ENCODE results near the gene PRSS27. TPM values are rescaled to one million over a fixed set of nuclear protein-coding genes. Genes with fewer than 3 reads are reported as not detected.
"Not testable (repeated sequence)": the region's sequence is repeated elsewhere in the genome, so short reads cannot be mapped to it uniquely, and the experiment has no call there.

The PRSS27 gene
- total RNA-seq, 1 donor from 2014 or later = 7.7 TPM

- Mint-ChIP-seq H3K27me3 (ENCODE audit: low read depth) (no peaks in the 10 kb centered on the region), H3K4me1 (no peaks in the 10 kb centered on the region), H3K27ac (no peak overlapping the region), H3K36me3 (peaks cover 4% of the 10 kb centered on the region), H3K9me3 (no peaks in the 10 kb centered on the region), H3K4me3 (no peak overlapping the region)
- no peak for TF ChIP-seq CTCF (IDR thresholded peaks at IDR 0.05; ENCODE audit: unreplicated experiment)
- no peak for DNase-seq (ENCODE audit: low spot score in 2 of 2, unreplicated experiment in 2 of 2)
Observed at GRCh38 chr16:2692251-2692947, 27.6 kb downstream of the PRSS27 start.

GRCh38 chr16:2691491-2692248, 28.4 kb downstream of the PRSS27 start:
- peaks cover 4% of the 10 kb centered on the region for H3K36me3 Mint-ChIP-seq
- no peak for DNase-seq (ENCODE audit: low spot score in 2 of 2, unreplicated experiment in 2 of 2)
- no peaks in the 10 kb centered on the region for H3K9me3 Mint-ChIP-seq
- H3K27ac Mint-ChIP-seq = no peak overlapping the region
- no peak overlapping the region for H3K4me3 Mint-ChIP-seq
- no peaks in the 10 kb centered on the region for H3K4me1 Mint-ChIP-seq
- no peaks in the 10 kb centered on the region for H3K27me3 Mint-ChIP-seq (ENCODE audit: low read depth)
- TF ChIP-seq CTCF (IDR thresholded peaks at IDR 0.05; ENCODE audit: unreplicated experiment) = no peak

- no peak for TF ChIP-seq CTCF (IDR thresholded peaks at IDR 0.05; ENCODE audit: unreplicated experiment)
- no peaks in the 10 kb centered on the region for H3K27me3 Mint-ChIP-seq (ENCODE audit: low read depth)
- DNase-seq (ENCODE audit: low spot score in 2 of 2, unreplicated experiment in 2 of 2) = no peak
- H3K36me3 Mint-ChIP-seq = peaks cover 4% of the 10 kb centered on the region
- no peaks in the 10 kb centered on the region for H3K9me3 Mint-ChIP-seq
- no peak overlapping the region for H3K4me3 Mint-ChIP-seq
- no peak overlapping the region for H3K27ac Mint-ChIP-seq
- no peaks in the 10 kb centered on the region for H3K4me1 Mint-ChIP-seq
Observed at GRCh38 chr16:2690852-2691251, 29.2 kb downstream of the PRSS27 start.

GRCh38 chr16:2689968-2690801, 29.8 kb downstream of the PRSS27 start:
- no peaks in the 10 kb centered on the region for H3K27me3 Mint-ChIP-seq (ENCODE audit: low read depth)
- no peaks in the 10 kb centered on the region for H3K9me3 Mint-ChIP-seq
- H3K4me3 Mint-ChIP-seq = no peak overlapping the region

GRCh38 chr16:2689422-2689821, 30.6 kb downstream of the PRSS27 start:
- not testable (repeated sequence) for DNase-seq (ENCODE audit: low spot score in 2 of 2, unreplicated experiment in 2 of 2); H3K4me1 Mint-ChIP-seq; H3K27ac Mint-ChIP-seq; H3K36me3 Mint-ChIP-seq; H3K9me3 Mint-ChIP-seq; H3K4me3 Mint-ChIP-seq; H3K27me3 Mint-ChIP-seq (ENCODE audit: low read depth)

More at GRCh38 chr16:2689968-2690801, 29.8 kb downstream of the PRSS27 start:
- H3K4me1 Mint-ChIP-seq = no peaks in the 10 kb centered on the region
- DNase-seq (ENCODE audit: low spot score in 2 of 2, unreplicated experiment in 2 of 2) = no peak
- no peak for TF ChIP-seq CTCF (IDR thresholded peaks at IDR 0.05; ENCODE audit: unreplicated experiment)
- peaks cover 4% of the 10 kb centered on the region for H3K36me3 Mint-ChIP-seq
- no peak overlapping the region for H3K27ac Mint-ChIP-seq
